Measurements from ENCODE around the gene DAB2. TPM values are rescaled to one million over a fixed set of nuclear protein-coding genes. Genes with fewer than 3 reads are reported as not detected.
A peak's percentile ranks its signal among the peaks of the same experiment; 100 is the strongest.

DAB2 gene
- total RNA-seq, 1 donor from 2014 or later = 63.6 TPM

DNA sequence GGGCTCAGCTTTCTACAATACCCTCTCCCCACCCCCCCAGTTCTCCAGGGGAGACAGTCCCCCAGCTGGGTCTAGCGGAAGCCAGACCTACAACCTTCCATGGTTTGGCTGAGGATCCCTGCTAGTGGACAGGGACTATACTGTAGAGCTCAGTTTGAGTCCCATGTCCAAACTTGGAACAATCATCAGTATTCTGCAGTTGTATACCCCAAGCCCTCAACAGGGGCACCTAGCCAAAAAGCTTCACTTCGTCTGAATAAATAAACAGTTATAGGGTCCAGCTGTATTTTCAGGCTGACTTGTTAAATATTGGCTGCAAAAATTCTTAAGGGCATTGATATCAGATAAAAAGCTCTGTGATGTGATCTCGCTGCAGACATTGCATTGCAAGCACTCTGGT lies 45.1 kb downstream of the DAB2 start:
- TF ChIP-seq, protein P1, sequence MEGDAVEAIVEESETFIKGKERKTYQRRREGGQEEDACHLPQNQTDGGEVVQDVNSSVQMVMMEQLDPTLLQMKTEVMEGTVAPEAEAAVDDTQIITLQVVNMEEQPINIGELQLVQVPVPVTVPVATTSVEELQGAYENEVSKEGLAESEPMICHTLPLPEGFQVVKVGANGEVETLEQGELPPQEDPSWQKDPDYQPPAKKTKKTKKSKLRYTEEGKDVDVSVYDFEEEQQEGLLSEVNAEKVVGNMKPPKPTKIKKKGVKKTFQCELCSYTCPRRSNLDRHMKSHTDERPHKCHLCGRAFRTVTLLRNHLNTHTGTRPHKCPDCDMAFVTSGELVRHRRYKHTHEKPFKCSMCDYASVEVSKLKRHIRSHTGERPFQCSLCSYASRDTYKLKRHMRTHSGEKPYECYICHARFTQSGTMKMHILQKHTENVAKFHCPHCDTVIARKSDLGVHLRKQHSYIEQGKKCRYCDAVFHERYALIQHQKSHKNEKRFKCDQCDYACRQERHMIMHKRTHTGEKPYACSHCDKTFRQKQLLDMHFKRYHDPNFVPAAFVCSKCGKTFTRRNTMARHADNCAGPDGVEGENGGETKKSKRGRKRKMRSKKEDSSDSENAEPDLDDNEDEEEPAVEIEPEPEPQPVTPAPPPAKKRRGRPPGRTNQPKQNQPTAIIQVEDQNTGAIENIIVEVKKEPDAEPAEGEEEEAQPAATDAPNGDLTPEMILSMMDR (IDR thresholded peaks at IDR 0.05; ENCODE audit: unreplicated experiment) = no peak
- Mint-ChIP-seq H3K27me3 (ENCODE audit: low read depth) (no peaks in the 10 kb centered on the region), H3K36me3 (peaks cover 56% of the 10 kb centered on the region), H3K4me3 (no peak overlapping the region), H3K4me1 (no peaks in the 10 kb centered on the region), H3K9me3 (no peaks in the 10 kb centered on the region), H3K27ac (no peak overlapping the region)
- DNase-seq (ENCODE audit: low spot score in 2 of 2, unreplicated experiment in 2 of 2) = no peak

DNA sequence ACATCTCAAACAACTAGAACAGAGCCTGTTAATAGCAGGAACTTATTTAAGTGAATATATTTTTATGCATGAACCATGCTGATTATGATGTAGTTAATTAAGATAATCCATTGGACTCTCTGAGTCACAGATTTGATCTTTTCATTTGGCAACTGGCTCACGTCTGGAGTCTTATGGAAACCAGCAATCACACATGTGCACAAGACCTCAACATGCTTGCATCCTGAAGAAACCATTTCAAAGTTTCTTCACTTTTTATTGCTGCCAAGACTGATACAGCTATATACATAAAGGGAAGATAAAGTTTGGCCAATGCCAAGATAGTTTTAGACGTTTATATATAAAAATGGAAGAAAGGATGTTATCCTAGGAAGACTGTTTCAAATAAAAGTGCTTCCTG lies 47.2 kb downstream of the DAB2 start:
- H3K36me3 Mint-ChIP-seq = peaks cover 51% of the 10 kb centered on the region
- TF ChIP-seq, protein P1 (IDR thresholded peaks at IDR 0.05; ENCODE audit: unreplicated experiment) = no peak
- no peaks in the 10 kb centered on the region for H3K27me3 Mint-ChIP-seq (ENCODE audit: low read depth)
- DNase-seq (ENCODE audit: low spot score in 2 of 2, unreplicated experiment in 2 of 2) = no peak
- H3K9me3 Mint-ChIP-seq = no peaks in the 10 kb centered on the region
- no peak overlapping the region for H3K4me3 Mint-ChIP-seq
- no peaks in the 10 kb centered on the region for H3K4me1 Mint-ChIP-seq
- H3K27ac Mint-ChIP-seq = no peak overlapping the region

DNA sequence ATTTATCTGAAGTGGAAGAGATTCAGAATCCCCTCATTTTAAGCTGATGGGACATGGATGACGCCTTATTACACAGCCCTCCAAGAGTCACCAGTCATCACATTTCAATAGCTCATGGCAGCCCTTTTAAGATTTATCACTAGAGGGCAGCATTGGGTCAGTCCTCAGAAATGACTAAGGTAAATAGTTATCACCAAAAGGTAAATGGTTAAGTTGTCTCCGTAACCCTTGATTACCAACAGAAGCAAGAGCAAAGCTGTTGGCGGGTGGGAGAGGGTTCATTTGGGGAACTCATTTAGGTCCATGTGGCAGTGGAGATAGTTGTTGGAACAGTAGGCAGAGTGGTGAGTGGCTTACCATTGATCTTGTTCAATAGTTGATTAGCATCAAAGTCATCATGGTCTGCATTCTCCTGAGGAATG lies 48.5 kb downstream of the DAB2 start:
- H3K4me3 Mint-ChIP-seq = no peak overlapping the region
- no peaks in the 10 kb centered on the region for H3K27me3 Mint-ChIP-seq (ENCODE audit: low read depth)
- H3K4me1 Mint-ChIP-seq = no peaks in the 10 kb centered on the region
- DNase-seq (ENCODE audit: low spot score in 2 of 2, unreplicated experiment in 2 of 2) = no peak
- no peak overlapping the region for H3K27ac Mint-ChIP-seq
- no peaks in the 10 kb centered on the region for H3K9me3 Mint-ChIP-seq
- H3K36me3 Mint-ChIP-seq = peaks cover 47% of the 10 kb centered on the region
- TF ChIP-seq, protein P1 (IDR thresholded peaks at IDR 0.05; ENCODE audit: unreplicated experiment) = peak; percentile 62

DNA sequence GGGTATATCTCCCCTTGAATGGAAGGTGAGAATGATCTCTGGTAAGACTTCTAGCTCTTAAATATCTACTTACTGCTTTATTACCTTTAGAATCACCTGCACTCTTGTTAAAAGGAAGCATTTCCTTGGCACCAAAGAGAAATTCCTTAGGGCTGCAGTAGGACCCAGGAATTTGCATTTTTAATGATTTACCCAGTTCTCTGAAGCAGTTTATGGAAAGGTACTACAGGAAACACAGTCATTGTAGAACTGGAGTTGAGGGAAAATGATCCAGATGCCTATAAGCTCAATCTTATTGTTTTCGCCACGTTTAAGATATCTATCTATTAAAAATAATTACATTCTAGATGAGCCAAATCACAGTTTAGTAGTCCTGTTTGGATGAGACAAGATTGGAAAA lies 51.0 kb downstream of the DAB2 start:
- TF ChIP-seq, protein P1 (IDR thresholded peaks at IDR 0.05; ENCODE audit: unreplicated experiment) = no peak
- no peak overlapping the region for H3K27ac Mint-ChIP-seq
- DNase-seq (ENCODE audit: low spot score in 2 of 2, unreplicated experiment in 2 of 2) = no peak
- H3K4me3 Mint-ChIP-seq = no peak overlapping the region
- H3K4me1 Mint-ChIP-seq = peaks cover 8% of the 10 kb centered on the region
- H3K27me3 Mint-ChIP-seq (ENCODE audit: low read depth) = no peaks in the 10 kb centered on the region
- peaks cover 38% of the 10 kb centered on the region for H3K36me3 Mint-ChIP-seq
- no peaks in the 10 kb centered on the region for H3K9me3 Mint-ChIP-seq

DNA sequence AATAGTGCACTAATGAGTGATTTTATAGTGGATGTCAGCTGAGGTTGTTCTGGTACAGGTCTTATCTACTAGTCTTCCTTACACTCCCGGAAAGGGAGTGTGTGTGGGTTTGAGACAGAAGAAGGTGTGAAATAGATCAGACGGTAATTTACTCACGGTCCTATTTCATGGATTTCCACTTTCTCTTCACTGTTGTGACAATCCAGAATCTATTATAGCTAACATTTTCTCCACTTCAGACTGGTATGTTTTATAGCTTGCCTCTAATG lies 53.5 kb downstream of the DAB2 start:
- no peaks in the 10 kb centered on the region for H3K27me3 Mint-ChIP-seq (ENCODE audit: low read depth)
- H3K4me3 Mint-ChIP-seq = no peak overlapping the region
- peaks cover 8% of the 10 kb centered on the region for H3K4me1 Mint-ChIP-seq
- peaks cover 29% of the 10 kb centered on the region for H3K36me3 Mint-ChIP-seq
- H3K9me3 Mint-ChIP-seq = no peaks in the 10 kb centered on the region
- TF ChIP-seq, protein P1 (IDR thresholded peaks at IDR 0.05; ENCODE audit: unreplicated experiment) = no peak
- H3K27ac Mint-ChIP-seq = no peak overlapping the region
- no peak for DNase-seq (ENCODE audit: low spot score in 2 of 2, unreplicated experiment in 2 of 2)
